Activated T-helper 2 cell treated with anti-CD3 and anti-CD28 coated beads, Interferon-gamma antibody, Interleukin-2, Interleukin-4, amounts not matched to agents 10 μg/mL and 5 μg/mL and 100 μg/mL, durations not matched to agents 14 hours and 24 hours and 36 hours (primary cell): ENCODE data around the gene DYDC2. TPM values are rescaled to one million over a fixed set of nuclear protein-coding genes. Genes with fewer than 3 reads are reported as not detected.
"Not testable (repeated sequence)": the region's sequence is repeated elsewhere in the genome, so short reads cannot be mapped to it uniquely, and the experiment has no call there.

ENCODE experiments used
- DNase-seq: peaks from one replicate; pipeline ENCODE4 v3.0.0; 2021; ENCODE audit warnings: low spot score
- H3K27ac Mint-ChIP-seq: one replicate; pipeline ENCODE4 v1.8.0; 2021; ENCODE audit warnings: mixed read lengths
- H3K27me3 Mint-ChIP-seq: one replicate; pipeline ENCODE4 v1.8.0; 2021; ENCODE audit warnings: low read depth, mixed read lengths
- H3K36me3 Mint-ChIP-seq: one replicate; pipeline ENCODE4 v1.8.0; 2021; ENCODE audit warnings: low read depth, mixed read lengths
- H3K4me1 Mint-ChIP-seq: one replicate; pipeline ENCODE4 v1.8.0; 2021; ENCODE audit warnings: low read depth, mixed read lengths
- H3K4me3 Mint-ChIP-seq: one replicate; pipeline ENCODE4 v1.8.0; 2021; ENCODE audit warnings: low read depth, mild to moderate bottlenecking, moderate library complexity, mixed read lengths
- H3K9me3 Mint-ChIP-seq: one replicate; pipeline ENCODE4 v1.8.0; 2021; ENCODE audit warnings: mixed read lengths
- intact Hi-C: fragments of 100-400 bp; cut with micrococcal nuclease; formaldehyde crosslinking; loops from one replicate; pipeline ENCODE4 v1.15.1; 2023
- total RNA-seq: library from RNA; stranded (reverse); gene quantifications from 2 replicates; pipeline ENCODE4 v1.2.3, GENCODE V29; 2022

DYDC2 gene
- total RNA-seq, 1 donor from 2014 or later, result not detected

DNA sequence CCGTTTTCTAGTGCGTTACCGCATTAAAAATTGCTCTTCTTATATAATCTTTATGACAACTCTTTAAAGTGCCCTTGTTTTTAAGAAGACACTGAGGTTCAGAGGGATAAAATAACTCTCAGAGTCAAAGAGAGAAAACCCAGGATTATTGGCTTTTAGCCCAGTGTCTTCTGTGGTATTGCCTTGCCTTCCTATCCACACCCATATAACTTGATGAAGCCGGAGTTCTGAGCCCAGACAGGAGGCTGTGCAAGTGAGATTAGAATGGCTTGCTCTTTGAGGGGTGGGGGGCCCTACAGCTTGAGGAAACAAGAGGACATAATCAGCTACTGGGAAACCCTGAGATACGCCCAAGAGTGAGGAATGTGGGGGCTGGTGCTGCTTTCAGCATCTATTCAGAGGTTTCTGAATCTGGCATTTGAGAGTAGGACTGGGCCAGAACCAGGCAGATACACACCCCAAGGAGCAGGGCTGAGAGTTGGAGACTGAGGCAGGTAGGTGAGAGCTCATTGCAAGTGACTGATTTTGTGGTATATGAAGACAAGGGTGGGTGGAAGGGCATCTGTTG, 54.1 kb downstream of the DYDC2 start:
- intact Hi-C loops, result loop anchor here (5.0 kb wide), 1 partner anchor 33 kb away; no protein-coding TSS in a partner anchor
- H3K27me3 Mint-ChIP-seq, result peaks cover 16% of the 10 kb centered on the region
- H3K4me3 Mint-ChIP-seq, result no peak overlapping the region

DNA sequence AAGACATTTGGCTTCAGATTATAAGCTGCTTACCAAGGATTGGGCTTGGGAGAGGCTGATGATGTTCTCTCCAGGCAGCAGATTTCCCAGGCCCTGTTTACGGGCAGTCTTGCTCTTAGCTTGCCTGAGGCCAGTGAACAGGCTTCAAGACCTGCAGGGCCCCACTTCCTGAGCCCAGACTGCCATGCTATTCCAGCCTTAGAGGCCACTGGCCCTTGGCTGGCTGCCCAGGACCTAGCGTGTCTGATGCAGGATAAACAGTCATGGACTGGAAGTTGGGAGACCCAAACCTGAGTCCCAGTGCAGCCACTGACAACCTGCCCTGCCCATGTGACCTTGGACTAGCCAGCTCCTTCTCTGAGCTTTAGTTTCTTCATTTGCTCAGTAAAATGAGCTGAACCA, 54.7 kb downstream of the DYDC2 start:
- no peak for DNase-seq
- H3K27ac Mint-ChIP-seq, result no peak overlapping the region
- H3K27me3 Mint-ChIP-seq, result peaks cover 11% of the 10 kb centered on the region
- no peak overlapping the region for H3K4me3 Mint-ChIP-seq
- no peaks in the 10 kb centered on the region for H3K9me3 Mint-ChIP-seq
- intact Hi-C loops, result loop anchor here (5.0 kb wide), 1 partner anchor 34 kb away; no protein-coding TSS in a partner anchor
- H3K4me1 Mint-ChIP-seq, result peaks cover 37% of the 10 kb centered on the region
- H3K36me3 Mint-ChIP-seq, result no peaks in the 10 kb centered on the region

More for the DNA sequence above, 54.1 kb downstream of the DYDC2 start:
- H3K9me3 Mint-ChIP-seq, result no peaks in the 10 kb centered on the region
- DNase-seq, result no peak
- peaks cover 35% of the 10 kb centered on the region for H3K4me1 Mint-ChIP-seq
- H3K27ac Mint-ChIP-seq, result no peak overlapping the region
- no peaks in the 10 kb centered on the region for H3K36me3 Mint-ChIP-seq

DNA sequence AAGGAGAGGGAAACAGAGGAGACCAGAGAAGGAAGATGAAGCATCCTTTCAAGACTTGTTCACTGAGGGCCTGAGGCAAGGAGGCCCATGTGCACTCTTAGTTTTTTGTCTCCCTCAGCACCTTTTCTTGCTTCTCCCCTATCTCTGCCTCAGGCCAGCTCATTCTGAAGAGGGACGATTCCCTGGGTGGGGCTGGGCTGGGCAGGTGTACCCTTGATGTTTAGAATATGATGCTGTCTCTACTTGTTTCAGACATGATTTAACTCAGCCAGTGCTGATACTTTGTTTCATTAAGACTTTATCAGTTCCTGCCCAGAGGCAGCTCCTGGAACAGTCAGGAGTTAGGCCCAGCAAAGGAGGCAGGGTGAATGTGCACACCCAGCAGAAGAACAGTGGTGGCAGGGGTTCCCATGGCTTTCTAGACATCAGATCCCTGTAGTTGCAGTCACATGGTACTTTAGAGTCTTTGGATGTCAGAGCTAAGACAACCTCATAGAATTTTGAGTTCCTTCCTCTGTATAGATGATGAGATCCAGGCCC, 55.2 kb downstream of the DYDC2 start:
- no peaks in the 10 kb centered on the region for H3K9me3 Mint-ChIP-seq
- no peak overlapping the region for H3K27ac Mint-ChIP-seq
- H3K4me3 Mint-ChIP-seq, result no peak overlapping the region

DNA sequence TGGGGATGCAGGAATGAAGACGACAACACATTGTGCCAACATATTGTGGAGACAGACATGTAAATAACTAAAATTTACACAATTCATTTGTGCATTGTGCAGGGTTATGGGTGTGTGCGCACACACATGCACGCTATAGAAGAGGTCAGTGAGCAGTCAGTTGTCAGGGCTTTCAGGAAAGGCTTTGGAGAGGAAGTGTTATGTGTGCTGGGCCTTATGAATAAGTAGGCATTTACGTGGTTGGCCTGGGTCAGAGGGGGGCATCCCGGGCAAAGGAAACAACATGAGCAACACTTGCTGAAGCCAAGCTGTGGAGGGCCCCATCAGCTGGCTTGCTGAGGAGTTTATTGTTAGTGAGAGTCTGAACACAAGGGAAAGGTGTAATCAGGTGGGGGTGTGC, 55.9 kb downstream of the DYDC2 start:
- H3K4me3 Mint-ChIP-seq, result no peak overlapping the region
- intact Hi-C loops, result loop anchor here (5.0 kb wide), 1 partner anchor 35 kb away; no protein-coding TSS in a partner anchor
- DNase-seq, result no peak
- peaks cover 35% of the 10 kb centered on the region for H3K4me1 Mint-ChIP-seq
- H3K27ac Mint-ChIP-seq, result no peak overlapping the region
- H3K36me3 Mint-ChIP-seq, result no peaks in the 10 kb centered on the region
- H3K9me3 Mint-ChIP-seq, result no peaks in the 10 kb centered on the region
- peaks cover 4% of the 10 kb centered on the region for H3K27me3 Mint-ChIP-seq

More for the DNA sequence above, 55.2 kb downstream of the DYDC2 start:
- peaks cover 7% of the 10 kb centered on the region for H3K27me3 Mint-ChIP-seq
- no peak for DNase-seq
- no peaks in the 10 kb centered on the region for H3K36me3 Mint-ChIP-seq
- intact Hi-C loops, result loop anchor here (5.0 kb wide), 1 partner anchor 34 kb away; no protein-coding TSS in a partner anchor
- peaks cover 36% of the 10 kb centered on the region for H3K4me1 Mint-ChIP-seq

DNA sequence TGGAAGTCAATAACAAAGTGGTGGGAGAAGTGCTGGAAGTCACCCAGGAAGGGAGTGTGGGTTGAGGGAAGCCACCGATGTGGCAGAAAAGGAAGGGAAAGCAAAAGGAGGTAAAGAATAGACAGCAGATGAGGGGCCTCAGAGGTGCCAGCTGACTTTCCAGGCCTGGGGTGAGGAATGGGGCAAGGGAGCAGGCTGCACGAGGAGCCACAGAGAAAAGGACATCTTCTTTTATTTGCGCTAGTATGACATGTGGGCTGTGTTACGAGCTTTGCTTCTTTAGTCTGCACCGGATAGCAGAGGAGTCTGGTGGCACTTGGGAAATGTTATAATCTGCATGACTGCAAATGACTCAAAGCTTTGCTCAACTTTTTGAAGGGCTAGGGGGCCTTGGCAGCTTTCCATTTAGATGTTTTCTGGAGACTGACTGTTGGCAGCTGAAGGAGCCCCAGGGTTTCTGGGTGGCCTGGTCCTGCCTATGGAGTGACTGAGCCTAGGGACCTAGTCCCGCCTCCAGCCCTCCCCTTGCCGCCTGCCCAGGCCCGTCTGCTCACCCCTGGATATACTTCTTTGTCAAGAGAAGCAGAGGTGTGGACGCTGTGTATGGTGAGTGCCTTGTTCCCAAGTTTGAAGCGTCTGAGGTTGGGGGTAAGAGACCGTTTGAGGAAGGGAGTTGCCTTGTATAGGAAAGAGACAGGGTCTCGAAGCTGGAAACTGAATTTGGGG, 56.9 kb downstream of the DYDC2 start:
- intact Hi-C loops, result loop anchor here (5.0 kb wide), 1 partner anchor 36 kb away; no protein-coding TSS in a partner anchor
- no peak overlapping the region for H3K27ac Mint-ChIP-seq
- H3K27me3 Mint-ChIP-seq, result peaks cover 1% of the 10 kb centered on the region
- no peak for DNase-seq
- H3K36me3 Mint-ChIP-seq, result no peaks in the 10 kb centered on the region
- H3K4me3 Mint-ChIP-seq, result no peak overlapping the region
- no peaks in the 10 kb centered on the region for H3K9me3 Mint-ChIP-seq
- H3K4me1 Mint-ChIP-seq, result peaks cover 29% of the 10 kb centered on the region

DNA sequence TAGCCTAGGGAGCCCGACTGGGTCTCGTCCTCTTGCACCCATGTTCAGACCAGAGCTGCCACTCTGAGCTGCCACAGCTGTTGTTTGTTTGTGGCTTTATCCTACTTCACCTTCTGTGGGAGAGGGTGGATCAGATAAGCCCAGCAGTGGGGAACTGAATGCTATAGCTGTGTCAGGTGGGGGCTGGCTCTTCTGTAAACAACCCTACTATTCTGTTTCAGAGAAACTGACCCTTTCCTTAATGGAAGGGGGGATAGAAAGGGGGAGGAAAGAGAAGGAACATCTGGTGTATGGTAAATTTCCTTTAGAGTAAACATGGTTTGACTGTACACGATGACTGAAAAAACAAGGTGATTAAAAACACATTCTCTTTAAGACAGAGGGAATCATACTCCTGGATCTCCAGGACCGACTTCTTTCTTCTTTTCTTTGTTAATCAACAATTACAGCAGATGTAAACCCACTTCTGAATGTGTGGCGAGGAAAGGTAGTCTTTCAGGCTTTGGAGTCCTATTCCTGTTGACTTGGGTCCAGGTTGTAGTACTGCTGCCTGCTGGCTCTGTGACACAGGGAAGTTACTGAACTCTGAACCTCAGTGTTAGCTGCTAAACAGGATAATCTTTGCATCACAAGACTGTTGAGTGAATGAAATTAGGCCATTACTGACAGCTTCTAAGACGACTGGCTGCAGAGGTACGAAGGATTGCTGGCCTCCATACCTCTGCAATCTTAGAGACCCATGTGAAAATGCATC, 57.7 kb downstream of the DYDC2 start:
- intact Hi-C loops, result loop anchor here (5.0 kb wide), 1 partner anchor 37 kb away; no protein-coding TSS in a partner anchor
- H3K27ac Mint-ChIP-seq, result no peak overlapping the region

DNA sequence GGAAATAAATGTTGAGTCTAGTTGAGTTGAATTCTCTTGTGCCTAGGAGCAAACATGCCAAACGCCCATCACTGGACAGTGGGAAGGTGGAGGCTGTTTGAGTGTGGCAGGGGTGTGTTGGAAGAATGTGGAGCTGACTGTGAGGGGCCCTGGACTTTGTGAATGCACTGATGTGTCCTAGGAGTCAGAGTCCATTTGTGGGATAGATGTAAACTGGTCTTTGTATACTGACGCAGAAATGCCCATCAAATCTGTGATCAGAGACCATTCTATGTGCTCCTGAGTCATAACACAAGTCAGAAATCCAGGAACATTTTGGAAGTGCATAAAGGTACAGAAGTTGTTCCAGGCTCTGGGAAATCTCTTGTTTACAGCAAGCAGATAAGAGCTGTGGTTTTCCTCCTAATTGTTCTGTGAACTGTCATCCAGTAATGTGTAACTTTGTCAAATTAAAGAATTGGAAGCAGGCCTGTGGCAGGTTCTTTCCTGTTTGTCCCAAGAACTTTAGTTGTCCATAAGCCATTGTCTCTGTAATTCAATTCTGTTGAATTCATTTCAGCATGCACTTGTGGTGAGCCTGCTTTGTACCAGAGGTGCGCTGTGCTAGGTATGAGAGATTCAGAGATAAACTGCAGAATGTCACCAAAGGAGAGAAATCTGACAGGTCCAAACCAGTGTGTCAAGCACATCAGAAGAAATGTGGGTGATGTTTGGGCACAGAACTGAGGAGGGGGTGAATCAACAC, 59.3 kb downstream of the DYDC2 start:
- H3K36me3 Mint-ChIP-seq, result no peaks in the 10 kb centered on the region
- H3K9me3 Mint-ChIP-seq, result no peaks in the 10 kb centered on the region
- intact Hi-C loops, result no loop called here
- no peak overlapping the region for H3K27ac Mint-ChIP-seq
- no peak for DNase-seq
- peaks cover 21% of the 10 kb centered on the region for H3K4me1 Mint-ChIP-seq
- no peak overlapping the region for H3K4me3 Mint-ChIP-seq
- H3K27me3 Mint-ChIP-seq, result no peaks in the 10 kb centered on the region

More for the DNA sequence above, 57.7 kb downstream of the DYDC2 start:
- no peak for DNase-seq
- Mint-ChIP-seq H3K36me3 (no peaks in the 10 kb centered on the region), H3K27me3 (no peaks in the 10 kb centered on the region), H3K9me3 (no peaks in the 10 kb centered on the region), H3K4me3 (no peak overlapping the region), H3K4me1 (peaks cover 26% of the 10 kb centered on the region)

DNA sequence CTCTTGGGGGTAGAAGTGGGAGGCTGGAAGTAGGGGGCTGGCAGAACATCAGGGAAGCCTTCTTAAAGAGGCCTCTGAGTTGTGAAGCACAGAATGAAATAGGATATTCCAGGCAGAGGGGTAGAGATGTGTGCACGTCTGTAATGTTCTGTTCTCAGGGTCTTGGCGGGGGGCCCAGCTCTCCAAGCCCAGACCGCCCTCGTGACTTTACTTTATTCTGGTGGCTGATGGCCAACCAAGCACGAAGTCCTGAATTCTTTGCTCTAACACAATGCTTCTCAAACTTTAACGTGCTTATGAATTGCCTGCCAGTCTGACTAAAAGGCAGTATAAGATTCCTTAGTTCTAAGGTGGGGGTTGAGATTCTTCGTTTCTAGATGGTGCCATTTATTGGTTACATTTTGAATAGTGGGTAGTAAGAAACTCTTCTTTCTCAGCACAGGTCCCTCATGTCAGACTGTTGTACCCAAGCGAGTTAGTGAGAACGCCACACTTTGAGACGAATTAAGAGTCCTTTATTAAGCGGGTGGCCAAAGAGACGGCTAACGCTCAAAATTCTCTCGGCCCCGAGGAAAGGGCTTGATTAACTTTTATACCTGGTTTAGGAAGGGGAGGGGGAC, 60.0 kb downstream of the DYDC2 start:
- Mint-ChIP-seq H3K4me3 (no peak overlapping the region), H3K9me3 (no peaks in the 10 kb centered on the region), H3K27me3 (no peaks in the 10 kb centered on the region)

DNA sequence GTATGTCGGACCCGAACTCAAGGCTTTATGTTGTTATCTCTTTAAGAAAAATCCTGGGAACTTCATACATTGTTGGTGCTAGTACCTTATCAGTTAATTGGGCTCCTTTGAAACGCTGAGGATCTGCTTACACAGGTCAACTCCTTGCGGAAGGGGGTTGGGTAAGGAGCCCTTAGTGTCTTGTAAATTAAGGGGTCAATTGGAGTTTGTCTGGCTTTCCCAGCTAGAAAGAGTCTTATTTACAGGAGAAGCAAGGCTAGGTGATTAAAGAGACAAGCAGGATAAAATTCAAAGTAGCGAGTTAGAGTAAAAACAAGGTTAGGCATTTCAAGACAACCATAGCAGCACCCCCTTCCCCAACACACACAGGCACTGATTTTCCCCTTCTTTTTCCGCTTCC, 60.7 kb downstream of the DYDC2 start:
- H3K9me3 Mint-ChIP-seq, H3K36me3 Mint-ChIP-seq, intact Hi-C loops, H3K27ac Mint-ChIP-seq, H3K4me3 Mint-ChIP-seq, H3K27me3 Mint-ChIP-seq, DNase-seq: not testable (repeated sequence)
- peaks cover 16% of the 10 kb centered on the region for H3K4me1 Mint-ChIP-seq

More for the DNA sequence above, 60.0 kb downstream of the DYDC2 start:
- DNase-seq, result no peak
- Mint-ChIP-seq H3K27ac (no peak overlapping the region), H3K36me3 (no peaks in the 10 kb centered on the region), H3K4me1 (peaks cover 19% of the 10 kb centered on the region)
- intact Hi-C loops, result no loop called here
